A549 (cell line): ENCODE measurements around the gene CTAGE9. TPM values are rescaled to one million over a fixed set of nuclear protein-coding genes. Genes with fewer than 3 reads are reported as not detected.

Source experiments
- ATAC-seq, 2 experiments: fragments of 200-7000 bp in 1 of 2; fragments of >200 bp in 1 of 2; cut with Nextera tagmentation in 1 of 2; cut with Tn5 transposase in 1 of 2; 3 replicates each; pipeline versions ENCODE4 v1.8.0 to v1.9.1; 2018 to 2020; ENCODE audit warnings: mild to moderate bottlenecking in 1 of 2, moderate library complexity in 1 of 2
- CTCF ChIA-PET: fragments of 300-600 bp; sonication (Branson Sonifier 250); formaldehyde crosslinking; extraction: SDS; loops from one replicate; lab custom pipeline; 2021; ENCODE audit warnings: antibody characterized with exemption, inconsistent platforms; lab: Yijun Ruan, JAX
- POLR2A ChIA-PET: fragments of 350-600 bp; formaldehyde crosslinking; extraction: SDS; loops from one replicate; lab custom pipeline; 2021; ENCODE audit warnings: antibody characterized with exemption, inconsistent platforms; lab: Yijun Ruan, JAX
- DNase-seq, 2 experiments: peaks; one replicate each; pipeline versions ENCODE4 v3.0.0 to v3.0.0-alpha.2; 2011 to 2016; ENCODE audit warnings: low read depth in 1 of 2, low spot score in 1 of 2
- FAIRE-seq: peaks from 2 replicates; lab custom pipeline; 2011; peaks lifted over from hg19 to GRCh38; lab: Jason Lieb, UNC
- H3K27ac ChIP-seq, 2 experiments: fragments of >200 bp; sonication (Bioruptor Twin); formaldehyde crosslinking; 3 replicates each; pipeline ENCODE4 v1.5.1; 2016 to 2017
- H3K4me1 ChIP-seq: fragments of >200 bp; sonication (Bioruptor Twin); formaldehyde crosslinking; 3 replicates; pipeline ENCODE4 v1.6.1; 2016
- H3K4me2 ChIP-seq: fragments of >200 bp; sonication (Bioruptor Twin); formaldehyde crosslinking; 3 replicates; pipeline ENCODE4 v1.6.1; 2016
- H3K4me3 ChIP-seq: fragments of >200 bp; sonication (Bioruptor Twin); formaldehyde crosslinking; 3 replicates; pipeline ENCODE4 v1.5.1; 2016
- H3K9me3 ChIP-seq: fragments of >200 bp; sonication (Bioruptor Twin); formaldehyde crosslinking; 3 replicates; pipeline ENCODE4 v1.6.1; 2016
- BCL3 ChIP-seq: fragments of >200 bp; sonication (Bioruptor Twin); formaldehyde crosslinking; IDR thresholded peaks from 3 replicates; pipeline ENCODE4 v1.6.1; 2016
- BHLHE40 ChIP-seq: IDR thresholded peaks from 2 replicates; pipeline ENCODE4 v1.6.1; 2012; ENCODE audit warnings: low read depth, low read length, inconsistent platforms
- CBX8 ChIP-seq: fragments of 200-600 bp; sonication (generic); IDR thresholded peaks from 2 replicates; pipeline ENCODE4 v1.6.1; 2016
- CHD2 ChIP-seq: fragments of 150-350 bp; IDR thresholded peaks from 2 replicates; pipeline ENCODE4 v1.6.1; 2014; ENCODE audit warnings: low read length; ENCODE audit not compliant: partially characterized antibody
- CTCF ChIP-seq: fragments of >200 bp; sonication (Bioruptor Twin); formaldehyde crosslinking; IDR thresholded peaks from 3 replicates; pipeline ENCODE4 v1.5.1; 2016
- E2F6 ChIP-seq: IDR thresholded peaks from 2 replicates; pipeline ENCODE4 v1.6.1; 2012; ENCODE audit warnings: low read depth, borderline replicate concordance
- EP300 ChIP-seq, 2 experiments: fragments of >200 bp; sonication (Bioruptor Twin); formaldehyde crosslinking; IDR thresholded peaks; 2 replicates in 1 of 2; 3 replicates in 1 of 2; pipeline ENCODE4 v1.6.1; 2016 to 2017
- ESRRA ChIP-seq: fragments of 150-350 bp; IDR thresholded peaks from 2 replicates; pipeline ENCODE4 v1.6.1; 2014; ENCODE audit warnings: mild to moderate bottlenecking, low read length, borderline replicate concordance
- FOSB ChIP-seq: fragments of 250-450 bp; sonication (Bioruptor Pico); IDR thresholded peaks from 2 replicates; pipeline ENCODE4 v1.5.0; 2020; ENCODE audit warnings: mild to moderate bottlenecking, moderate library complexity
- FOSL2 ChIP-seq, 2 experiments: fragments of 450-650 bp in 1 of 2; fragments of >200 bp in 1 of 2; sonication (Bioruptor Twin) in 1 of 2; formaldehyde crosslinking; IDR thresholded peaks; 2 replicates each; pipeline versions ENCODE4 v1.5.0 to v1.6.1; 2016 to 2020; ENCODE audit warnings: mild to moderate bottlenecking in 1 of 2, moderate library complexity in 1 of 2
- GATA3 ChIP-seq: IDR thresholded peaks from 2 replicates; pipeline ENCODE4 v1.6.1; 2012; ENCODE audit warnings: borderline replicate concordance
- JUNB ChIP-seq: fragments of >200 bp; sonication (Bioruptor Twin); formaldehyde crosslinking; IDR thresholded peaks from 2 replicates; pipeline ENCODE4 v1.6.1; 2016
- KDM5A ChIP-seq: fragments of 200-600 bp; sonication (generic); IDR thresholded peaks from 2 replicates; pipeline ENCODE4 v1.6.1; 2016; ENCODE audit warnings: antibody characterized with exemption, mild to moderate bottlenecking
- MAFK ChIP-seq: fragments of 450-650 bp; IDR thresholded peaks from 2 replicates; pipeline ENCODE4 v1.6.1; 2014; ENCODE audit not compliant: partially characterized antibody
- MAZ ChIP-seq: fragments of 150-350 bp; IDR thresholded peaks from 2 replicates; pipeline ENCODE4 v1.6.1; 2014; ENCODE audit warnings: antibody characterized with exemption, low read depth, low read length, borderline replicate concordance
- MYC ChIP-seq: IDR thresholded peaks from 2 replicates; pipeline ENCODE4 v1.6.1; 2012; ENCODE audit warnings: mild to moderate bottlenecking, inconsistent platforms, low read length, improper control_type of control experiment, borderline replicate concordance
- NR3C1 ChIP-seq: fragments of >200 bp; sonication (Bioruptor Twin); formaldehyde crosslinking; IDR thresholded peaks from 3 replicates; pipeline ENCODE4 v1.6.1; 2017
- POLR2AphosphoS2 ChIP-seq: conservative IDR thresholded peaks from 2 replicates; pipeline ENCODE4 v1.6.1; 2012; ENCODE audit warnings: low read length, improper control_type of control experiment, inconsistent platforms
- RAD21 ChIP-seq, 2 experiments: fragments of >200 bp in 1 of 2; sonication (Bioruptor Twin) in 1 of 2; formaldehyde crosslinking in 1 of 2; IDR thresholded peaks in 1 of 2; conservative IDR thresholded peaks in 1 of 2; 2 replicates in 1 of 2; 3 replicates in 1 of 2; pipeline ENCODE4 v1.6.1; 2012 to 2018; ENCODE audit warnings: inconsistent platforms in 1 of 2
- SMC3 ChIP-seq: fragments of >200 bp; sonication (Bioruptor Twin); formaldehyde crosslinking; IDR thresholded peaks from 3 replicates; pipeline ENCODE4 v1.6.1; 2018; ENCODE audit warnings: inconsistent platforms
- TP53 ChIP-seq: fragments of 250-450 bp; sonication (Bioruptor Pico); IDR thresholded peaks from 2 replicates; pipeline ENCODE4 v1.5.0; 2021; ENCODE audit warnings: mild to moderate bottlenecking, moderate library complexity
- ZSCAN20 ChIP-seq: fragments of 250-450 bp; sonication (Bioruptor Pico); IDR thresholded peaks from 2 replicates; pipeline ENCODE4 v1.8.0; 2022; ENCODE audit warnings: mild to moderate bottlenecking, moderate library complexity
- WGBS: methylation state at CpG from one replicate; pipeline ENCODE4 v1.1.6; 2017; ENCODE audit errors: missing lambda C conversion rate; 5-methylcytosine and 5-hydroxymethylcytosine counted together
- polyA plus RNA-seq, 4 experiments: library from polyadenylated mRNA; depleted of rRNA in 3 of 4; stranded (reverse); fragments of >200 nt; fragmentation: RNase III in 1 of 4; extraction: RNeasy Plus Mini Kit Qiagen cat#74134 plus additional on column Dnase treatment in 1 of 4; gene quantifications; 2 replicates in 3 of 4; 3 replicates in 1 of 4; pipeline ENCODE4 v1.2.3, GENCODE V29; 2011 to 2017

The CTAGE9 gene
- polyA plus RNA-seq, 2 of the 4 experiments (the other 2 are of a cell fraction): not detected

GRCh38 chr6:131688286-131688685 lies 22.5 kb downstream of the CTAGE9 start:
- Histone ChIP-seq H3K4me2 (no peak overlapping the region), H3K4me1 (no peaks in the 10 kb centered on the region), H3K4me3 (no peak overlapping the region), H3K9me3 (no peaks in the 10 kb centered on the region), H3K27ac (no peak overlapping the region)
- ChIA-PET POLR2A (no interaction called here), CTCF (no interaction called here)
- FAIRE-seq (no peak), DNase-seq (no peak), ATAC-seq (no peak)
- TF ChIP-seq MAFK (no peak), FOSB (no peak), MAZ (no peak), SMC3 (no peak), RAD21 (conservative IDR thresholded peaks at IDR 0.05 in 1 of 2, IDR thresholded peaks at IDR 0.05 in 1 of 2) (no peak)
- 92% methylated on average over 1 of the region's 1 CpG for WGBS

GRCh38 chr6:131687022-131687421 lies 23.8 kb downstream of the CTAGE9 start:
- ChIA-PET POLR2A (no interaction called here), CTCF (no interaction called here)
- TF ChIP-seq ESRRA (no peak), BCL3 (no peak), BHLHE40 (no peak), JUNB (no peak), MYC (no peak), FOSL2 (IDR thresholded peaks at IDR 0.05) (no peak), FOSL2 (CRISPR knock-in tag; IDR thresholded peaks at IDR 0.05) (no peak), NR3C1 (no peak), GATA3 (no peak), ZSCAN20 (no peak), EP300 (IDR thresholded peaks at IDR 0.05) (no peak), POLR2AphosphoS2 (no peak), CHD2 (no peak), MAFK (no peak), TP53 (no peak), CTCF (no peak), MAZ (no peak), E2F6 (no peak)
- no peaks in the 10 kb centered on the region for H3K9me3 ChIP-seq
- FAIRE-seq (no peak), ATAC-seq (no peak), DNase-seq (no peak)
- H3K4me3 ChIP-seq: no peak overlapping the region
- H3K27ac ChIP-seq: no peak overlapping the region
- WGBS: 51% methylated on average over 3 of the region's 3 CpGs
- no peak overlapping the region for H3K4me2 ChIP-seq
- no peaks in the 10 kb centered on the region for H3K4me1 ChIP-seq

- ChIA-PET POLR2A (no interaction called here), CTCF (interaction anchor here (1.6 kb wide), 1 partner anchor 10 kb away, joined by 4 read pairs; no protein-coding TSS in a partner anchor)
- ATAC-seq (no peak), FAIRE-seq (no peak), DNase-seq (no peak)
- H3K4me1 ChIP-seq: no peaks in the 10 kb centered on the region
- H3K27ac ChIP-seq: no peak overlapping the region
- no peak for TF ChIP-seq KDM5A
- no peak for TF ChIP-seq JUNB
- TF ChIP-seq CBX8: no peak
- H3K4me3 ChIP-seq: no peak overlapping the region
- H3K4me2 ChIP-seq: no peak overlapping the region
- H3K9me3 ChIP-seq: no peaks in the 10 kb centered on the region
- 72% methylated on average over 4 of the region's 4 CpGs for WGBS
These were observed 25.5 kb downstream of the CTAGE9 start for GRCh38 chr6:131685266-131685780.
